ENCODE data around the gene CLTCL1.
"Not testable (repeated sequence)": the region's sequence is repeated elsewhere in the genome, so short reads cannot be mapped to it uniquely, and the experiment has no call there.

CLTCL1 gene

GRCh38 chr22:19290400-19291217, 910 bp downstream of the CLTCL1 start:
- DNase-seq (ENCODE audit: low read depth in 2 of 2) = no peak

- no peak for DNase-seq (ENCODE audit: low read depth in 2 of 2)
Measured at GRCh38 chr22:19289475-19290161, 1.9 kb downstream of the CLTCL1 start.

GRCh38 chr22:19287889-19288288, 3.6 kb downstream of the CLTCL1 start:
- no peak for DNase-seq (ENCODE audit: low read depth in 2 of 2)

- no peak for DNase-seq (ENCODE audit: low read depth in 2 of 2)
Measured at GRCh38 chr22:19287076-19287707, 4.3 kb downstream of the CLTCL1 start.

GRCh38 chr22:19285831-19286230, 5.7 kb downstream of the CLTCL1 start:
- no peak for DNase-seq (ENCODE audit: low read depth in 2 of 2)

GRCh38 chr22:19279143-19279542, 12.4 kb downstream of the CLTCL1 start:
- not testable (repeated sequence) for DNase-seq (ENCODE audit: low read depth in 2 of 2)

GRCh38 chr22:19277785-19278184, 13.7 kb downstream of the CLTCL1 start:
- no peak for DNase-seq (ENCODE audit: low read depth in 2 of 2)

GRCh38 chr22:19275919-19276600, 15.5 kb downstream of the CLTCL1 start:
- no peak for DNase-seq (ENCODE audit: low read depth in 2 of 2)

GRCh38 chr22:19275513-19275912, 16.0 kb downstream of the CLTCL1 start:
- DNase-seq (ENCODE audit: low read depth in 2 of 2) = no peak

GRCh38 chr22:19275104-19275503, 16.4 kb downstream of the CLTCL1 start:
- no peak for DNase-seq (ENCODE audit: low read depth in 2 of 2)

- DNase-seq (ENCODE audit: low read depth in 2 of 2) = no peak
Measured at GRCh38 chr22:19271856-19272535, 19.5 kb downstream of the CLTCL1 start.

- DNase-seq (ENCODE audit: low read depth in 2 of 2) = no peak
Measured at GRCh38 chr22:19271273-19271855, 20.2 kb downstream of the CLTCL1 start.

- DNase-seq (ENCODE audit: low read depth in 2 of 2) = no peak
Measured at GRCh38 chr22:19270873-19271272, 20.6 kb downstream of the CLTCL1 start.

- DNase-seq (ENCODE audit: low read depth in 2 of 2) = no peak
Measured at GRCh38 chr22:19266547-19267086, 24.9 kb downstream of the CLTCL1 start.

- no peak for DNase-seq (ENCODE audit: low read depth in 2 of 2)
Measured at GRCh38 chr22:19265779-19266178, 25.7 kb downstream of the CLTCL1 start.

- DNase-seq (ENCODE audit: low read depth in 2 of 2) = no peak
Measured at GRCh38 chr22:19260804-19261203, 30.7 kb downstream of the CLTCL1 start.

- DNase-seq (ENCODE audit: low read depth in 2 of 2) = no peak
Measured at GRCh38 chr22:19260194-19260593, 31.3 kb downstream of the CLTCL1 start.

- DNase-seq (ENCODE audit: low read depth in 2 of 2) = not testable (repeated sequence)
Measured at GRCh38 chr22:19258968-19259288, 32.6 kb downstream of the CLTCL1 start.

GRCh38 chr22:19258371-19258770, 33.1 kb downstream of the CLTCL1 start:
- no peak for DNase-seq (ENCODE audit: low read depth in 2 of 2)

GRCh38 chr22:19256362-19256761, 35.2 kb downstream of the CLTCL1 start:
- not testable (repeated sequence) for DNase-seq (ENCODE audit: low read depth in 2 of 2)

GRCh38 chr22:19253143-19253542, 38.4 kb downstream of the CLTCL1 start:
- no peak for DNase-seq (ENCODE audit: low read depth in 2 of 2)

Data from stimulated activated CD8-positive, alpha-beta memory T cell treated with anti-CD3 and anti-CD28 coated beads, Interleukin-7, amount 100 ng/mL, for 4 hours (primary cell).